H1 (cell line): Measurements from ENCODE around the gene CLEC7A. TPM values are rescaled to one million over a fixed set of nuclear protein-coding genes. Genes with fewer than 3 reads are reported as not detected.

Source experiments
- CTCF ChIA-PET: fragments of 300-600 bp; sonication (Branson Sonifier 250); formaldehyde crosslinking; loops from one replicate; lab custom pipeline; 2021; ENCODE audit not compliant: partially characterized antibody; lab: Charles Lee
- POLR2A ChIA-PET: fragments of 300-600 bp; sonication (Branson Sonifier 250); formaldehyde crosslinking; loops from one replicate; lab custom pipeline; 2021; ENCODE audit warnings: inconsistent platforms; ENCODE audit not compliant: partially characterized antibody; lab: Charles Lee
- DNase-seq, 2 experiments: peaks; one replicate each; pipeline versions ENCODE4 v3.0.0 to v3.0.0-alpha.2; 2010 to 2022; ENCODE audit warnings: low spot score in 2 of 2, low read depth in 1 of 2, mixed read lengths in 1 of 2
- FAIRE-seq: peaks from 2 replicates; lab custom pipeline; 2011; peaks lifted over from hg19 to GRCh38; lab: Jason Lieb, UNC
- H2AFZ ChIP-seq: 2 replicates; pipeline ENCODE4 v1.8.1; 2012; ENCODE audit warnings: low read length, inconsistent platforms
- H2AK5ac ChIP-seq: 2 replicates; pipeline ENCODE4 v1.6.1; 2013; ENCODE audit warnings: low read depth, low read length
- H2BK120ac ChIP-seq: replicated peaks from 2 replicates; pipeline ENCODE3; 2013; ENCODE audit warnings: low read depth, low read length, inconsistent platforms
- H2BK12ac ChIP-seq: 2 replicates; pipeline ENCODE4 v1.6.1; 2013; ENCODE audit warnings: low read depth, low read length
- H2BK15ac ChIP-seq: 2 replicates; pipeline ENCODE4 v1.6.1; 2013; ENCODE audit warnings: low read length
- H2BK20ac ChIP-seq: 2 replicates; pipeline ENCODE4 v1.6.1; 2013; ENCODE audit warnings: low read length
- H2BK5ac ChIP-seq: 2 replicates; pipeline ENCODE4 v1.6.1; 2013; ENCODE audit warnings: low read depth, low read length
- H3K14ac ChIP-seq: 2 replicates; pipeline ENCODE4 v1.6.1; 2013; ENCODE audit warnings: inconsistent platforms; ENCODE audit not compliant: insufficient read length
- H3K18ac ChIP-seq: 2 replicates; pipeline ENCODE4 v1.6.1; 2013; ENCODE audit warnings: low read length; ENCODE audit errors: extremely low read depth
- H3K23ac ChIP-seq: 2 replicates; pipeline ENCODE4 v1.6.1; 2013; ENCODE audit warnings: inconsistent platforms; ENCODE audit not compliant: insufficient read length
- H3K23me2 ChIP-seq: 2 replicates; pipeline ENCODE4 v1.6.1; 2013; ENCODE audit warnings: low read depth, low read length
- H3K27ac ChIP-seq: 2 replicates; pipeline ENCODE4 v1.6.1; 2011; ENCODE audit warnings: low read depth, low read length, inconsistent platforms
- H3K27me3 ChIP-seq, 4 experiments: replicated peaks in 1 of 4; 1 replicate in 1 of 4; 2 replicates in 3 of 4; pipeline versions ENCODE4 v1.6.1 to v1.8.1; 2011 to 2013; ENCODE audit warnings: low read length in 3 of 4, mild to moderate bottlenecking in 3 of 4, inconsistent platforms in 2 of 4, mixed read lengths in 2 of 4, moderate library complexity in 1 of 4; ENCODE audit not compliant: control insufficient read depth in 3 of 4, insufficient read depth in 3 of 4; ENCODE audit errors: extremely low read depth in 1 of 4
- H3K36me3 ChIP-seq, 4 experiments: 2 replicates each; pipeline versions ENCODE4 v1.6.1 to v1.8.1; 2011 to 2013; ENCODE audit warnings: mild to moderate bottlenecking in 4 of 4, low read length in 3 of 4, moderate library complexity in 2 of 4, control low read depth in 1 of 4, inconsistent platforms in 1 of 4; ENCODE audit not compliant: insufficient read depth in 4 of 4, control insufficient read depth in 2 of 4
- H3K4ac ChIP-seq: replicated peaks from 2 replicates; pipeline ENCODE3; 2013; ENCODE audit warnings: low read length, low read depth, mixed read lengths, inconsistent platforms; ENCODE audit not compliant: insufficient read length
- H3K4me1 ChIP-seq, 4 experiments: replicated peaks in 1 of 4; 1 replicate in 1 of 4; 2 replicates in 3 of 4; pipeline versions ENCODE4 v1.6.1 to v1.8.1; 2011 to 2013; ENCODE audit warnings: low read length in 3 of 4, inconsistent platforms in 2 of 4, mixed read lengths in 1 of 4; ENCODE audit not compliant: insufficient read depth in 4 of 4, control insufficient read depth in 3 of 4
- H3K4me2 ChIP-seq, 2 experiments: 2 replicates each; pipeline versions ENCODE4 v1.6.1 to v1.8.1; 2011 to 2013; ENCODE audit warnings: low read depth in 2 of 2, low read length in 2 of 2, control low read depth in 1 of 2, inconsistent platforms in 1 of 2, mild to moderate bottlenecking in 1 of 2; ENCODE audit not compliant: insufficient read depth in 1 of 2
- H3K4me3 ChIP-seq, 4 experiments: fragments of 200-600, 300-600 bp in 1 of 4; sonication (generic), shearing (Covaris generic), sonication (Bioruptor Twin) in 1 of 4; 2 replicates each; pipeline versions ENCODE4 v1.5.1 to v1.8.1; 2011 to 2016; ENCODE audit warnings: low read length in 4 of 4, low read depth in 3 of 4, control low read depth in 2 of 4, inconsistent platforms in 2 of 4, mild to moderate bottlenecking in 2 of 4, mixed read lengths in 1 of 4, moderate library complexity in 1 of 4; ENCODE audit not compliant: insufficient read depth in 2 of 4; ENCODE audit errors: extremely low read depth in 1 of 4
- H3K56ac ChIP-seq: replicated peaks from 2 replicates; pipeline ENCODE3; 2013; ENCODE audit warnings: low read depth, mild to moderate bottlenecking, mixed read lengths, low read length, inconsistent platforms; ENCODE audit not compliant: insufficient read length
- H3K79me1 ChIP-seq: 2 replicates; pipeline ENCODE4 v1.6.1; 2013; ENCODE audit warnings: low read depth, low read length, control low read depth
- H3K79me2 ChIP-seq, 2 experiments: 2 replicates each; pipeline versions ENCODE4 v1.6.1 to v1.8.1; 2012 to 2013; ENCODE audit warnings: low read length in 2 of 2, mild to moderate bottlenecking in 2 of 2, inconsistent platforms in 1 of 2; ENCODE audit not compliant: insufficient read depth in 2 of 2, control insufficient read depth in 1 of 2
- H3K9ac ChIP-seq, 4 experiments: replicated peaks in 1 of 4; 1 replicate in 1 of 4; 2 replicates in 3 of 4; pipeline versions ENCODE4 v1.6.1 to v1.8.1; 2011 to 2013; ENCODE audit warnings: low read depth in 3 of 4, low read length in 3 of 4, control low read depth in 2 of 4, mild to moderate bottlenecking in 2 of 4, moderate library complexity in 2 of 4, inconsistent platforms in 1 of 4; ENCODE audit errors: extremely low read depth in 1 of 4
- H3K9me3 ChIP-seq, 2 experiments: 2 replicates each; pipeline versions ENCODE4 v1.6.1 to v1.8.1; 2012 to 2013; ENCODE audit warnings: mild to moderate bottlenecking in 2 of 2, moderate library complexity in 2 of 2, control low read depth in 1 of 2, inconsistent platforms in 1 of 2, low read depth in 1 of 2, low read length in 1 of 2, mixed read lengths in 1 of 2; ENCODE audit not compliant: insufficient read depth in 2 of 2
- H4K20me1 ChIP-seq, 2 experiments: replicated peaks in 1 of 2; 2 replicates each; pipeline versions ENCODE3 to v1.8.1; 2011 to 2013; ENCODE audit warnings: inconsistent platforms in 2 of 2, low read length in 2 of 2, mild to moderate bottlenecking in 1 of 2; ENCODE audit not compliant: insufficient read depth in 2 of 2, control insufficient read depth in 1 of 2
- H4K5ac ChIP-seq: 2 replicates; pipeline ENCODE4 v1.6.1; 2013; ENCODE audit warnings: low read length, low read depth, mixed read lengths, inconsistent platforms; ENCODE audit not compliant: insufficient read length
- H4K8ac ChIP-seq: 2 replicates; pipeline ENCODE4 v1.8.0; 2013; ENCODE audit warnings: mild to moderate bottlenecking, moderate library complexity, low read length, inconsistent platforms; ENCODE audit not compliant: insufficient read depth; ENCODE audit errors: extremely low read depth
- H4K91ac ChIP-seq: replicated peaks from 2 replicates; pipeline ENCODE3; 2013; ENCODE audit warnings: low read length, mixed read lengths, inconsistent platforms; ENCODE audit not compliant: insufficient read length
- BRCA1 ChIP-seq: IDR thresholded peaks from 2 replicates; pipeline ENCODE4 v1.6.1; 2012; ENCODE audit warnings: low read depth, low read length, improper control_type of control experiment
- CHD1 ChIP-seq: IDR thresholded peaks from 2 replicates; pipeline ENCODE4 v1.6.1; 2012; ENCODE audit warnings: low read depth, low read length, improper control_type of control experiment
- CTBP2 ChIP-seq: IDR thresholded peaks from 2 replicates; pipeline ENCODE4 v1.7.0; 2011; ENCODE audit warnings: borderline replicate concordance, mild to moderate bottlenecking, moderate library complexity, mixed read lengths, low read length; ENCODE audit not compliant: insufficient read depth, insufficient read length
- EP300 ChIP-seq, 2 experiments: IDR thresholded peaks; 1 replicate in 1 of 2; 2 replicates in 1 of 2; pipeline ENCODE4 v1.6.1; 2011 to 2012; ENCODE audit warnings: low read depth in 2 of 2, low read length in 2 of 2, mild to moderate bottlenecking in 2 of 2, borderline replicate concordance in 1 of 2, inconsistent platforms in 1 of 2, moderate library complexity in 1 of 2
- GABPA ChIP-seq: IDR thresholded peaks from 2 replicates; pipeline ENCODE4 v1.6.1; 2011; ENCODE audit warnings: mild to moderate bottlenecking, low read length, moderate library complexity, borderline replicate concordance; ENCODE audit not compliant: insufficient read depth
- POLR2A ChIP-seq, 2 experiments: IDR thresholded peaks; 1 replicate in 1 of 2; 2 replicates in 1 of 2; pipeline ENCODE4 v1.6.1; 2011; ENCODE audit warnings: low read depth in 2 of 2, low read length in 2 of 2, mild to moderate bottlenecking in 2 of 2; ENCODE audit errors: control extremely low read depth in 1 of 2
- SAP30 ChIP-seq: fragments of 300-600 bp; sonication (generic); IDR thresholded peaks from 2 replicates; pipeline ENCODE4 v1.7.1; 2012; ENCODE audit warnings: low read length, moderate library complexity, mild to moderate bottlenecking, inconsistent platforms; ENCODE audit not compliant: insufficient read depth, insufficient replicate concordance
- SIN3A ChIP-seq, 2 experiments: IDR thresholded peaks in 1 of 2; conservative IDR thresholded peaks in 1 of 2; 2 replicates each; pipeline ENCODE4 v1.6.1; 2011 to 2012; ENCODE audit warnings: low read length in 2 of 2, improper control_type of control experiment in 1 of 2, low read depth in 1 of 2, mild to moderate bottlenecking in 1 of 2
- SP1 ChIP-seq: IDR thresholded peaks from 2 replicates; pipeline ENCODE4 v1.6.1; 2011; ENCODE audit warnings: low read depth, low read length
- TAF1 ChIP-seq: IDR thresholded peaks from 2 replicates; pipeline ENCODE4 v1.6.1; 2011; ENCODE audit warnings: mild to moderate bottlenecking, low read depth, low read length
- TBP ChIP-seq: IDR thresholded peaks from 2 replicates; pipeline ENCODE4 v1.6.1; 2011; ENCODE audit warnings: low read depth, low read length, improper control_type of control experiment
- YY1 ChIP-seq: IDR thresholded peaks from 2 replicates; pipeline ENCODE4 v1.6.1; 2011; ENCODE audit warnings: low read depth, mild to moderate bottlenecking, low read length
- WGBS, 2 experiments: shearing (Covaris generic) in 1 of 2; methylation state at CpG; one replicate each; pipeline versions ENCODE4 v1.1.6 to v1.1.7; 2013 to 2015; ENCODE audit warnings: low lambda C conversion rate in 2 of 2, mixed read lengths in 2 of 2, inconsistent platforms in 1 of 2, low coverage in 1 of 2, missing lambda C conversion rate in 1 of 2; ENCODE audit not compliant: insufficient replicate concordance in 2 of 2, insufficient coverage in 1 of 2, insufficient read length in 1 of 2; ENCODE audit errors: extremely low coverage in 1 of 2, missing lambda C conversion rate in 1 of 2; 5-methylcytosine and 5-hydroxymethylcytosine counted together
- polyA plus RNA-seq, 7 experiments: library from polyadenylated mRNA; depleted of rRNA in 3 of 7; stranded (reverse) in 5 of 7; unstranded in 2 of 7; fragments of >200 nt in 5 of 7; fragments of 200-250 nt in 2 of 7; gene quantifications; 1 replicate in 5 of 7; 2 replicates in 1 of 7; 4 replicates in 1 of 7; pipeline versions ENCODE4 v1.2.1 to v1.2.3, GENCODE V29; 2011 to 2013; ENCODE audit warnings: missing spikeins in 2 of 7, mixed read lengths in 2 of 7
- total RNA-seq: library from RNA; stranded (reverse); fragmentation: NEBNext Ultra II Directional; extraction: Animal tissue kit (Norgen Biotek cat#: 25700); gene quantifications from 2 replicates; pipeline ENCODE4 v1.2.1, GENCODE V29; 2021

Gene CLEC7A
- total and polyA plus RNA-seq, 2 of the 8 experiments (the other 6 are each of a cell fraction or from before 2014, with no cell fraction given) = 0.09 to 0.15 TPM

GRCh38 chr12:10088955-10089900 lies 40.8 kb downstream of the CLEC7A start:
- Histone ChIP-seq H3K4me1 (peaks cover 0 to 3% (median 3%) of the 10 kb centered on the region in 4 experiments; a peak in 5 of 7 replicates), H4K8ac (no peak overlapping the region), H3K14ac (no peak overlapping the region), H3K23me2 (no peaks in the 10 kb centered on the region), H3K9me3 (no peaks in the 10 kb centered on the region), H2BK5ac (no peak overlapping the region), H3K4me3 (no peak overlapping the region), H4K20me1 (no peaks in the 10 kb centered on the region), H4K5ac (no peak overlapping the region), H2BK20ac (no peak overlapping the region), H2BK15ac (no peak overlapping the region), H3K4ac (no peak overlapping the region), H3K36me3 (no peaks in the 10 kb centered on the region), H3K18ac (no peak overlapping the region), H3K79me2 (no peaks in the 10 kb centered on the region)
- FAIRE-seq = no peak
- POLR2A ChIA-PET = no interaction called here
- 50% methylated on average over 8 of the region's 8 CpGs; no CpG with 5 or more reads in 1 of the 2 experiments for WGBS, 2 experiments
- no peak for TF ChIP-seq CHD1
- no peak for TF ChIP-seq YY1
- TF ChIP-seq EP300 (IDR thresholded peaks at IDR 0.05; ENCODE audit: borderline replicate concordance in 1 of 2, low read depth in 2 of 2, low read length in 2 of 2) = no peak
- TF ChIP-seq CTBP2 = no peak
- no peak for TF ChIP-seq SAP30
- no peak for TF ChIP-seq SP1
- TF ChIP-seq TAF1 = no peak
- no peak for TF ChIP-seq SIN3A (conservative IDR thresholded peaks at IDR 0.05 in 1 of 2, IDR thresholded peaks at IDR 0.05 in 1 of 2; ENCODE audit: low read depth in 1 of 2, low read length in 2 of 2)
- no peak for TF ChIP-seq GABPA
- no peak for TF ChIP-seq TBP
- no peak for TF ChIP-seq POLR2A (IDR thresholded peaks at IDR 0.05; ENCODE audit: control extremely low read depth in 1 of 2, low read depth in 2 of 2, low read length in 2 of 2)
- no peak for TF ChIP-seq BRCA1
- TF ChIP-seq, all 59 proteins: peak for 0
- H2BK12ac ChIP-seq = no peak overlapping the region
- H3K9ac ChIP-seq = no peak overlapping the region
- CTCF ChIA-PET = interaction anchor here (2.6 kb wide), 1 partner anchor 13 kb away, joined by 9 read pairs; no protein-coding TSS in a partner anchor
- H3K4me2 ChIP-seq = no peak overlapping the region
- DNase-seq = no peak
- H2AFZ ChIP-seq = peak overlapping the region; percentile 95
- H2AK5ac ChIP-seq = no peak overlapping the region
- no peaks in the 10 kb centered on the region for H3K27me3 ChIP-seq
- no peak overlapping the region for H3K23ac ChIP-seq
- no peak overlapping the region for H2BK120ac ChIP-seq
- H3K56ac ChIP-seq = no peak overlapping the region
- no peaks in the 10 kb centered on the region for H3K79me1 ChIP-seq
- no peak overlapping the region for H3K27ac ChIP-seq
- no peak overlapping the region for H4K91ac ChIP-seq
